Skin epidermis (tissue), 12 donors: Measurements from ENCODE around the gene ESR1.
A peak's percentile ranks its signal among the peaks of the same experiment; 100 is the strongest.

ENCODE experiments used
- H3K27ac ChIP-seq, 21 experiments: fragments of 200-600 bp; sonication (generic) in 11 of 21; one replicate each; pipeline ENCODE4 v1.5.0; 2020; ENCODE audit warnings: mild to moderate bottlenecking in 3 of 21, inconsistent platforms in 2 of 21, moderate library complexity in 2 of 21
- H3K4me3 ChIP-seq, 7 experiments: fragments of 200-600 bp; sonication (generic) in 2 of 7; one replicate each; pipeline ENCODE4 v1.5.0; 2020; ENCODE audit warnings: inconsistent platforms in 2 of 7, mild to moderate bottlenecking in 2 of 7, moderate library complexity in 1 of 7

The ESR1 gene

GRCh38 chr6:151807513-151808370, at the start of gene ESR1:
Gene ESR1 (plus strand): TSS chr6:151807682. CDS start chr6:151807913, 231 bp downstream.
- peak within 1 kb of the TSS in 11 of 21 experiments; percentile 7 to 78 (median 50) for H3K27ac ChIP-seq

GRCh38 chr6:151760486-151760885, 47.0 kb upstream of the ESR1 start:
- H3K4me3 ChIP-seq = no peak overlapping the region

More at GRCh38 chr6:151807513-151808370, at the start of gene ESR1:
- H3K4me3 ChIP-seq = peak within 1 kb of the TSS; percentile 9 to 53 (median 36)

GRCh38 chr6:151761851-151762250, 45.6 kb upstream of the ESR1 start:
- H3K4me3 ChIP-seq = no peak overlapping the region
- no peak overlapping the region for H3K27ac ChIP-seq

More at GRCh38 chr6:151760486-151760885, 47.0 kb upstream of the ESR1 start:
- H3K27ac ChIP-seq = no peak overlapping the region

DNA sequence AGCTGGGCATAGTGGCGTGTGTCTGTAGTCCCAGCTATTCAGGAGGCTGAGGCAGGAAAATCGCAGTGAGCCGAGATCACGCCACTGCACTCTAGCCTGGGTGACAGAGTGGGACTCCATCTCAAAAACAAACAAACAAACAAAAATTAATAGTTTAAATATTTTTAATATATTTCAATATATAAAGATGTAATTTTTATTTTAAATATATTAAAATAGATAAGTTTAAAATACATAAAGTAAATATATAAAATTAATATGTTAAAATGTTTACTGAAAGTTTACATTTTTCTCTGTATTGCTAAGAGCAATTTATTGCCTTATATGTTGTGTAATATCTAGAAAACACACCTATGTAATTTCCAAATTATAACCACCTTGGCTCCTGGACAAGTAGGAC, 44.7 kb upstream of the ESR1 start:
- Histone ChIP-seq H3K27ac (peak overlapping the region in 1 of 21 experiments; percentile 75), H3K4me3 (peak overlapping the region in 1 of 7 experiments; percentile 39)

- peak overlapping the region; percentile 7 to 39 (median 13) for H3K4me3 ChIP-seq
- H3K27ac ChIP-seq = peak overlapping the region in 17 of 21 experiments; percentile 1 to 86 (median 62)
Observed at GRCh38 chr6:151763303-151763702, 44.2 kb upstream of the ESR1 start.

DNA sequence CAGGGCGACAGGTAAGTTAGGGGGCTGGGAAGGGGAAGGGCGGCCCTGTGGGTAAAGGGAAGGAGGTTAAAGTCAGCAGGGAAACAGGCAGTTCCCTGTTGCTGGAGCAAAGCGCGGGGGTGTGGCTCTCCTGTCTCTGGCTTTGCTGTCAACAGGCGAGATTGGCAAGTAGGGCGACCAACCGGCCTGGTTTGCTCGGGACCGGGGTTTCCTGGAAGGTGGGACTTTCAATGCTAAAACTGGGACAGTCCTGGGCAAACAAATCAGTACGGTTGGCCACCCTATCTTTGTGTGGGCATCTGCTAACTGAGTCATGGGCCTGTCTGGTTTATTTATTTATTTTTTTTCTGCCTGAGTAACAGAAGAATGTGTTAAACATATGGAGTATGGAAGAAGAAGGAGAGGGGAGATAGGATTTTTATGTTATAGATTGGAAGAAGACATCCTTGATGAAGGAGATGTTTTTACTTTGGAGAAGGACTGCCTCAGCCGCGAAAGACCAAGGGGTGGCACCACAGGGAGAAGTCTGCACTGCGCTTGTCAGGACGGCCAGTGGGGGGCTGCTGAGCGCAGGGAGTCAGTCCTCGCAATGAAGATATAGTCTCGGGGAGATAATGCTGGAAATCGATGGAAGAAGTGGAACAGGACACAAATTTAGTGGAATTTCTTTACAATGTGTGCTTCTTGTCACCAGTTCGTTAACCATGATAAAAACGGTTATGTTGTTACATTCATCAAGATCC, 43.4 kb upstream of the ESR1 start:
- H3K27ac ChIP-seq = peak overlapping the region in 18 of 21 experiments; percentile 1 to 86 (median 62)

DNA sequence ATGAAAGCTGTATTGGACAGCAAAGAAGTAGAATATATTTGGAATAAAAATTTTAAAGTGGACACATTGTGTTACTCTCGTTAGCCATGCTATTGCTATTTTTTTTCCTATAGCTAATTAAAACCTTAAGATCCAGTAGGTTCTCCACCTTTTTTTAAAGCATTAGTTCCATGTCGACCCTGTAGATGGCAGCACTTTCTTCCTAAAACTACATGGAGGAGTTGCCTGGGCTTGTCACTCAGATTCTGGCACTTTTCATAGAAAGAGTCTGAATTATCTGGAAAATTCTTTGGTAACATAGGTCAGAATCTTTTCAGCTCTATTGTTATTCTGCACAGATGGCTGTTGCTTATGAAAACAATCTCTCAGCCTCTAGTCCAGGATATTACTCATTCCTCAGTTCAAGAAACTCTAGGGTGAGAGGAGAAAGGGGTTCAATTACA, 42.0 kb upstream of the ESR1 start:
- no peak overlapping the region for H3K27ac ChIP-seq
- H3K4me3 ChIP-seq = no peak overlapping the region

More for the DNA sequence above, 43.4 kb upstream of the ESR1 start:
- peak overlapping the region; percentile 7 to 39 (median 13) for H3K4me3 ChIP-seq

GRCh38 chr6:151772446-151772845, 35.0 kb upstream of the ESR1 start:
- H3K4me3 ChIP-seq = no peak overlapping the region
- no peak overlapping the region for H3K27ac ChIP-seq

DNA sequence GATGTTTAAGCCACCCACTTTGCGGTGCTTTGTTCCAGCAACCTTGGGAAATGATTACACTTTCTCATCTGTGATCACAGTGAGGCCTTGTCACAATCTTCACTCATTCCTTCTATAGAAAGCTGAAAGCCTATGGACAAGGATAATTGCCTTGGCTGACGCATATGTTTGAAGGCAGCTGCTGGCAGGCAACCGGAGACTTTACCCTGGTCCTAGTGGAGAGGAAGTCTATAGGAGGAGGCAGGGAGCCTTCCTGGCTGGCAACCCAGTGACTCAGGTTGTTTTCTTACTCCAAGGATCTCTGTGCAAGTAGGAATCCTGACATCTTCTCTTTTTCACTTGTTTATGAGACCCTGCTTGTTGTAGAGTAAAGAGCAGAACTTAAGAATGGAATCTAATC, 34.1 kb upstream of the ESR1 start:
- Histone ChIP-seq H3K27ac (no peak overlapping the region), H3K4me3 (no peak overlapping the region)

DNA sequence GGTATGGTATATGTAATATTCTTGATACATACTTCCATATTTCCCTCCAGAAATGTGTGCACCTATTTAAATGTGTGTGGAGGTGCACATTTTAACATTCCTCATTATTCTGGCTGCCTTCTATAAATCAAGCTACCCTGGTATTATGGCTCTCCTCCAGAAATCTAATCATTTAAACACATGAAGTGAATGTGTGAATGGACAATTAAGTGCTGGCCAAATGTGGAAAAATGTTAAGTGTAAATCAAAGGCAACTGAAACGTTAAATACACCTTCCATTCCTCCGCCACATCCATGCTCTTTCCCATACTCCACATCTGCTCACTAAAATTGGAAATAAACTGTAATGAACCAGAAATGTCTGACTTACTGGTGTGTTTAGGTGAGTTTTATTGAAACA, 24.9 kb upstream of the ESR1 start:
- no peak overlapping the region for H3K27ac ChIP-seq
- no peak overlapping the region for H3K4me3 ChIP-seq

DNA sequence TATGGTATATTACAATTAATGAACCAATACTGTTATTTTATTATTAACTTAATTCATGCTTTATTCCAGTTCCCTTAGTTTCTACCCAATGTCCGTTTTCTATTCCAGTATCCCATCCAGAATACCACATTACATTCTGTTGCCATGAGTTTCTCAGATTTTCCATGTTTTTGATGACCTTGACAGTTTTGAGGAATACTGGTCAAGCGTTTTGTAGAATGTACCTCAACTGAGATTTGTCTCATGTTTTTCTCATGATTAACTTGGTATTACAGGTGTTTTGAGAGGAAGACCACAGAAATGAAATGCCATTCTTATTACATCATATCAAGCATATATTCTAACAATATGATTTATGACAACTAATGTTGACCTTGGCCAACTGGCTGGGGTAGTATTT, 23.8 kb upstream of the ESR1 start:
- Histone ChIP-seq H3K4me3 (no peak overlapping the region), H3K27ac (no peak overlapping the region)

GRCh38 chr6:151784441-151785214, 22.9 kb upstream of the ESR1 start:
- Histone ChIP-seq H3K27ac (no peak overlapping the region), H3K4me3 (no peak overlapping the region)

- peak overlapping the region in 1 of 21 experiments; percentile 37 for H3K27ac ChIP-seq
Observed at GRCh38 chr6:151796842-151797530, 10.5 kb upstream of the ESR1 start.

GRCh38 chr6:151803743-151804142, 3.7 kb upstream of the ESR1 start:
- no peak overlapping the region for H3K4me3 ChIP-seq
- H3K27ac ChIP-seq = no peak overlapping the region

More at GRCh38 chr6:151796842-151797530, 10.5 kb upstream of the ESR1 start:
- no peak overlapping the region for H3K4me3 ChIP-seq

- Histone ChIP-seq H3K4me3 (no peak overlapping the region), H3K27ac (peak overlapping the region in 1 of 21 experiments; percentile 13)
Observed at GRCh38 chr6:151804585-151805285, 2.7 kb upstream of the ESR1 start.

DNA sequence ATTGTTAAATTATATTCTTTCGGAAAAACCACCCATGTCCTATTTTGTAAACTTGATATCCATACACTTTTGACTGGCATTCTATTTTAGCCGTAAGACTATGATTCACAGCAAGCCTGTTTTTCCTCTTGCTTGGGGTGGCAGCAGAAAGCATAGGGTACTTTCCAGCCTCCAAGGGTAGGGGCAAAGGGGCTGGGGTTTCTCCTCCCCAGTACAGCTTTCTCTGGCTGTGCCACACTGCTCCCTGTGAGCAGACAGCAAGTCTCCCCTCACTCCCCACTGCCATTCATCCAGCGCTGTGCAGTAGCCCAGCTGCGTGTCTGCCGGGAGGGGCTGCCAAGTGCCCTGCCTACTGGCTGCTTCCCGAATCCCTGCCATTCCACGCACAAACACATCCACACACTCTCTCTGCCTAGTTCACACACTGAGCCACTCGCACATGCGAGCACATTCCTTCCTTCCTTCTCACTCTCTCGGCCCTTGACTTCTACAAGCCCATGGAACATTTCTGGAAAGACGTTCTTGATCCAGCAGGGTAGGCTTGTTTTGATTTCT, 2.1 kb upstream of the ESR1 start:
- Histone ChIP-seq H3K27ac (peak overlapping the region in 3 of 21 experiments; percentile 13 to 69 (median 52)), H3K4me3 (no peak overlapping the region)

- H3K4me3 ChIP-seq = peak overlapping the region in 6 of 7 experiments; percentile 9 to 53 (median 36)
- H3K27ac ChIP-seq = peak overlapping the region in 4 of 21 experiments; percentile 19 to 78 (median 58)
Observed at GRCh38 chr6:151806757-151807512, 547 bp upstream of the ESR1 start.
